ENCODE data around the gene TSPAN11.

DNA sequence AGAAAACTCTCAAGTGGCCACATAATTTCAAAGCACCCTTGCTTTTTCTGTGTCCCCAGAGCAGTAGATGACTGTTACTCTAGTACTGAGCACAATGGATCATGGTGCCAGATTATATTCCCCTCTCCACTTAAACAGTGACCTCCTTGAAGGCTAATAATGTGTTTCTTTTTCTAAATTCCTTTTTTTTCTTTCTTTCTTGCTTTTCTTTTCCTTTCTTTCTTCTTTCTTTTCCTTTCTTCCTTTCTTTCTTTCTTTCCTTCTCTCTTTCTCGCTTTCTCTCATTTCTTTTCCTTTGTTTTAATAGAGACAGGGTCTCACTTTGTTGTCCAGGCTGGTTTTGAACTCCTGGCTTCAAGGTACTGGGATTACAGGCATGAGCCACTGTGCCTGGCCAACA is 26.2 kb upstream of the TSPAN11 start:
- TF ChIP-seq POLR2A (IDR thresholded peaks at IDR 0.05; ENCODE audit: low read depth, low read length) (no peak), POLR2AphosphoS5 (IDR thresholded peaks at IDR 0.05; ENCODE audit: low read depth, low read length) (no peak), TAF1 (IDR thresholded peaks at IDR 0.05; ENCODE audit: borderline replicate concordance, low read depth, low read length) (no peak)
